ENCODE results near the gene PAH. TPM values are rescaled to one million over a fixed set of nuclear protein-coding genes. Genes with fewer than 3 reads are reported as not detected.

The PAH gene
- total and polyA plus RNA-seq, 2 of the 4 experiments (the other 2 are of a cell fraction) = not detected

DNA sequence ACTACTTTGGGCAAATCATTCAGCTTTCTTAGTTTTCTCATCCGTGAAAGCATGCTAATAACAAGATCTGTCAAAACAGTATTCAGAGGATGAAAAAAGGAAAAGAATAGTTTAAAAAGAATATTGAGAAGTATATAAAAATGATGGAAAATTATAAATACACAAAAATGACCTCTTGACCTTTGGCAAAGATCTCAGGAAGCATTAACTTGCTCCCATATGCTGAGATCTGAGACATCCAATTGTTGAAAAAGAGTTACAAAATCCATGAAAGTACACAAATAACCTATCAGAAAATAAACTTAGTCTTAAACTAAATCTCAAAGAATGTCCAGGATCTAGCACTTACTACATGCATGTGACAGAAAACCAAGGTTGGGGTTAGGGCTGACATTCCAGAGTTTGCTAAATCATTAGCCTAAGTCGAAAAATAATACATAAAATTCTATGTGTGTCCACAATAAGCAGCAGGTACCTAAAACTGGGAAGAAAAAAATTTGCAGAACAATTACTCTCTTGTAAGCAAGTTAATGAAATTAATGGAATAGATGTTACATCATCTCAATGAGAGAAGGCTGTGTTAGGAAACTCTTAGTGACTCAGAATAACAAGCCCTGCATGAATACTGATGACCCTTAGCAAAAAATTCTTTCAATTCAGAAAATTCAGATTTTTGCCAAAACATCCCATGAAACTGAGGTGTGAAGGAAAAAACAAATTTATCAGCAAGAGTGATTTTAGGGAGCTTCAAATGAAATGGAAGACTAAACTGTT, 3.4 kb downstream of the PAH start:
- no peak overlapping the region for H3K27ac ChIP-seq (ENCODE audit: insufficient read depth, low read length)
- H3K9ac ChIP-seq (ENCODE audit: low read depth, low read length) = no peak overlapping the region
- H2AFZ ChIP-seq (replicated peaks; ENCODE audit: low read length, poor library complexity) = no peak overlapping the region
- H3K4me1 ChIP-seq (ENCODE audit: control insufficient read depth, insufficient read depth, low read length) = no peaks in the 10 kb centered on the region
- H2BK5ac ChIP-seq (ENCODE audit: low read depth, low read length, poor library complexity, severe bottlenecking) = no peak overlapping the region
- H3K4me3 ChIP-seq (ENCODE audit: insufficient read depth, low read depth, low read length) = no peak overlapping the region
- no peak overlapping the region for H2AK5ac ChIP-seq (ENCODE audit: low read depth, low read length)
- intact Hi-C loops (cut with micrococcal nuclease) (no loop called here), dilution Hi-C loops (cut with HindIII; ENCODE audit: low sequenced_read_pairs, unreplicated experiment) (no loop called here), in situ Hi-C loops (cut with MboI; ENCODE audit: low sequenced_read_pairs) (no loop called here)
- H3K36me3 ChIP-seq (ENCODE audit: control insufficient read depth, insufficient read depth, low read length) = no peaks in the 10 kb centered on the region
- ATAC-seq (ENCODE audit: low read depth) = no peak
- H3K9me1 ChIP-seq (ENCODE audit: insufficient read depth, low read length) = no peaks in the 10 kb centered on the region
- H2BK15ac ChIP-seq (ENCODE audit: low read depth, low read length) = no peak overlapping the region
- H3K14ac ChIP-seq (replicated peaks; ENCODE audit: low read depth, low read length) = no peak overlapping the region
- no peak overlapping the region for H4K5ac ChIP-seq (ENCODE audit: low read depth, low read length)
- no peaks in the 10 kb centered on the region for H3K27me3 ChIP-seq (ENCODE audit: control insufficient read depth, insufficient read depth, low read length)
- H3K79me1 ChIP-seq (ENCODE audit: low read depth in 1 of 2, low read length in 2 of 2) = no peaks in the 10 kb centered on the region
- TF ChIP-seq BHLHE40 (IDR thresholded peaks at IDR 0.05; ENCODE audit: low read depth, low read length) (no peak), RCOR1 (IDR thresholded peaks at IDR 0.05; ENCODE audit: insufficient replicate concordance, low read length) (no peak), RAD21 (IDR thresholded peaks at IDR 0.05; ENCODE audit: low read length) (no peak), NFE2L2 (IDR thresholded peaks at IDR 0.05; ENCODE audit: low read depth, low read length) (no peak), SMC3 (IDR thresholded peaks at IDR 0.05; ENCODE audit: low read depth, low read length) (no peak), MAZ (IDR thresholded peaks at IDR 0.05; ENCODE audit: borderline replicate concordance, low read depth, low read length) (no peak), MAFK (IDR thresholded peaks at IDR 0.05; ENCODE audit: low read depth, low read length) (no peak), MXI1 (IDR thresholded peaks at IDR 0.05; ENCODE audit: borderline replicate concordance, low read depth, low read length) (no peak)
- TF ChIP-seq, protein P1, sequence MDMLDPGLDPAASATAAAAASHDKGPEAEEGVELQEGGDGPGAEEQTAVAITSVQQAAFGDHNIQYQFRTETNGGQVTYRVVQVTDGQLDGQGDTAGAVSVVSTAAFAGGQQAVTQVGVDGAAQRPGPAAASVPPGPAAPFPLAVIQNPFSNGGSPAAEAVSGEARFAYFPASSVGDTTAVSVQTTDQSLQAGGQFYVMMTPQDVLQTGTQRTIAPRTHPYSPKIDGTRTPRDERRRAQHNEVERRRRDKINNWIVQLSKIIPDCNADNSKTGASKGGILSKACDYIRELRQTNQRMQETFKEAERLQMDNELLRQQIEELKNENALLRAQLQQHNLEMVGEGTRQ (IDR thresholded peaks at IDR 0.05; ENCODE audit: low read depth, low read length) = no peak
- TF ChIP-seq, protein P2, sequence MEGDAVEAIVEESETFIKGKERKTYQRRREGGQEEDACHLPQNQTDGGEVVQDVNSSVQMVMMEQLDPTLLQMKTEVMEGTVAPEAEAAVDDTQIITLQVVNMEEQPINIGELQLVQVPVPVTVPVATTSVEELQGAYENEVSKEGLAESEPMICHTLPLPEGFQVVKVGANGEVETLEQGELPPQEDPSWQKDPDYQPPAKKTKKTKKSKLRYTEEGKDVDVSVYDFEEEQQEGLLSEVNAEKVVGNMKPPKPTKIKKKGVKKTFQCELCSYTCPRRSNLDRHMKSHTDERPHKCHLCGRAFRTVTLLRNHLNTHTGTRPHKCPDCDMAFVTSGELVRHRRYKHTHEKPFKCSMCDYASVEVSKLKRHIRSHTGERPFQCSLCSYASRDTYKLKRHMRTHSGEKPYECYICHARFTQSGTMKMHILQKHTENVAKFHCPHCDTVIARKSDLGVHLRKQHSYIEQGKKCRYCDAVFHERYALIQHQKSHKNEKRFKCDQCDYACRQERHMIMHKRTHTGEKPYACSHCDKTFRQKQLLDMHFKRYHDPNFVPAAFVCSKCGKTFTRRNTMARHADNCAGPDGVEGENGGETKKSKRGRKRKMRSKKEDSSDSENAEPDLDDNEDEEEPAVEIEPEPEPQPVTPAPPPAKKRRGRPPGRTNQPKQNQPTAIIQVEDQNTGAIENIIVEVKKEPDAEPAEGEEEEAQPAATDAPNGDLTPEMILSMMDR (conservative IDR thresholded peaks at IDR 0.05; ENCODE audit: low read depth, low read length) = no peak
- H4K91ac ChIP-seq (ENCODE audit: insufficient read depth, low read depth, low read length) = no peak overlapping the region
- H4K20me1 ChIP-seq (ENCODE audit: insufficient read depth, low read length) = no peaks in the 10 kb centered on the region
- H4K8ac ChIP-seq (ENCODE audit: low read depth in 2 of 2, low read length in 2 of 2) = no peak overlapping the region
- H2BK120ac ChIP-seq (ENCODE audit: low read depth, low read length) = no peak overlapping the region
- H2AK9ac ChIP-seq (replicated peaks; ENCODE audit: low read depth, low read length, poor library complexity) = no peak overlapping the region
- DNase-seq = no peak
- no CpG with 5 or more reads among the region's 2 CpGs for WGBS, 2 experiments (ENCODE audit: extremely low coverage in 2 of 2, insufficient read length in 1 of 2)
- BruUV-seq (replicated peaks) = no TSS peak
- POLR2A ChIA-PET (ENCODE audit: unreplicated experiment) = no interaction called here
- H3K56ac ChIP-seq (ENCODE audit: extremely low read depth, insufficient read depth, low read length) = no peak overlapping the region
- H3K9me3 ChIP-seq (ENCODE audit: control insufficient read depth, insufficient read depth, low read length) = peaks cover 7% of the 10 kb centered on the region
- H3K23ac ChIP-seq (ENCODE audit: low read depth, low read length) = no peak overlapping the region
- no peak overlapping the region for H3K4ac ChIP-seq (ENCODE audit: low read depth, low read length)
- CTCF ChIA-PET = interaction anchor here (0.6 kb wide), 1 partner anchor 222 kb away, joined by 3 read pairs; no protein-coding TSS in a partner anchor
- H2BK20ac ChIP-seq (ENCODE audit: low read depth, low read length) = no peak overlapping the region
- no peak overlapping the region for H3K18ac ChIP-seq (ENCODE audit: low read depth, low read length)
- no peak overlapping the region for H3K4me2 ChIP-seq (ENCODE audit: low read depth, low read length)

Data from IMR-90 (cell line).